Nephron (organoid): ENCODE results near the gene PARP14.
"Not testable (repeated sequence)": the region's sequence is repeated elsewhere in the genome, so short reads cannot be mapped to it uniquely, and the experiment has no call there.

Experiments
- H3K27ac Mint-ChIP-seq, 3 experiments: 2 replicates each; pipeline ENCODE4 v1.8.0; 2020; ENCODE audit warnings: mixed read lengths in 3 of 3, mild to moderate bottlenecking in 2 of 3, moderate library complexity in 1 of 3
- H3K27me3 Mint-ChIP-seq: 2 replicates; pipeline ENCODE4 v1.8.0; 2021; ENCODE audit warnings: low read depth, mild to moderate bottlenecking, moderate library complexity, mixed read lengths
- H3K36me3 Mint-ChIP-seq: 2 replicates; pipeline ENCODE4 v1.8.0; 2020; ENCODE audit warnings: low read depth, mixed read lengths
- H3K4me1 Mint-ChIP-seq: 2 replicates; pipeline ENCODE4 v1.8.0; 2020; ENCODE audit warnings: mixed read lengths
- H3K4me3 Mint-ChIP-seq, 3 experiments: 2 replicates each; pipeline ENCODE4 v1.8.0; 2020; ENCODE audit warnings: mild to moderate bottlenecking in 3 of 3, mixed read lengths in 3 of 3, moderate library complexity in 2 of 3
- H3K9me3 Mint-ChIP-seq: 2 replicates; pipeline ENCODE4 v1.8.0; 2020; ENCODE audit warnings: mixed read lengths
- CTCF ChIP-seq, 3 experiments: fragments of 200-600 bp; sonication (generic); IDR thresholded peaks; one replicate each; pipeline ENCODE4 v1.5.0; 2021; ENCODE audit warnings: antibody characterized with exemption in 3 of 3; ENCODE audit not compliant: unreplicated experiment in 3 of 3

PARP14 gene

GRCh38 chr3:122739172-122739571 lies 58.5 kb downstream of the PARP14 start:
- TF ChIP-seq CTCF (IDR thresholded peaks at IDR 0.05; ENCODE audit: unreplicated experiment in 3 of 3) = no peak
- Mint-ChIP-seq H3K27ac (no peak overlapping the region), H3K36me3 (peaks cover 54% of the 10 kb centered on the region), H3K4me3 (no peak overlapping the region), H3K4me1 (no peaks in the 10 kb centered on the region), H3K9me3 (peaks cover 24% of the 10 kb centered on the region), H3K27me3 (no peaks in the 10 kb centered on the region)

DNA sequence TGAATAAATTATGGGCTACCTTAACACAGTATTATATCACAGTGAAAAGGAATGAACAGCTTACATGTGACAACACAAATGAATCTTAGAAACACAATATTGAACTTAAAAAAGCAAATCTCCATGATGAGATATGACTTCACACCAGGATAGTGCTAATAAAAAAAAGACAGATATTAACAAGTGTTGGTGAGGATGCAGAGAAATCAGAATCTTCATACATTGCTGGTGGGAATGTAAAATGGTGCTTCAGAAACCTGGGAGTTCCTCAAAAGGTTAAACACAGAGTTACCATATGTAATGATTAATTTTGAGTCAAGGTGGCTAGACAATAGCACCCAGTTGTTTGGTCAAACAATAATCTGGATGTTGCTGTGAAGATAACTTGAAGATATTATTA lies 61.6 kb downstream of the PARP14 start:
- peaks cover 68% of the 10 kb centered on the region for H3K36me3 Mint-ChIP-seq
- no peak overlapping the region for H3K27ac Mint-ChIP-seq
- peaks cover 30% of the 10 kb centered on the region for H3K9me3 Mint-ChIP-seq
- no peak overlapping the region for H3K4me3 Mint-ChIP-seq
- no peaks in the 10 kb centered on the region for H3K27me3 Mint-ChIP-seq
- no peaks in the 10 kb centered on the region for H3K4me1 Mint-ChIP-seq
- no peak for TF ChIP-seq CTCF (IDR thresholded peaks at IDR 0.05; ENCODE audit: unreplicated experiment in 3 of 3)

DNA sequence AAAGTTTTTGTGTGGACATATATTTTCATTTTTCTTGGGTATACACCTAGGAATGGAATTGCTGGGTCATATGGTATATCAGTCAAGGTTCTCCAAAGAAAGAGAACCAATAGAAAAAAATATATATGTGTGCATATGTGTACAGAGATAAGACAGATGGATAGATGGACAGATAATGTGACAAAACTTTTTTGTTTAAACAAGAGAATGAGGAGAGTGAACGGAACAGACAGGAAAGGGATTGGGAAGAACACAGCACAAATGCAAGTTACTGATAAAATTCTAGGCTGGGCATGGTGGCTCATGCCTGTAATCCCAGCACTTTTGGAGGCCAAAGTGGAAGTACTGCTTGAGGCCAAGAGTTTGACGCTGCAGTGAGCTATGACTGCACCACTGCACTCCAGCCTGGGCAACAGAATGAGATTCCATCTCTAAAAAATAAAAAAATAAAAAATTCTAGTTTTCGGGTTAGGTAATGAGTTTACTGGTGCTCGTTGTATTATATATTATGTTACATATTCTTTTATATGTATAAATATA lies 63.0 kb downstream of the PARP14 start:
- TF ChIP-seq CTCF (IDR thresholded peaks at IDR 0.05; ENCODE audit: unreplicated experiment in 3 of 3) = no peak
- Mint-ChIP-seq H3K27ac (no peak overlapping the region), H3K4me3 (no peak overlapping the region), H3K4me1 (no peaks in the 10 kb centered on the region), H3K27me3 (no peaks in the 10 kb centered on the region), H3K9me3 (peaks cover 34% of the 10 kb centered on the region), H3K36me3 (peaks cover 76% of the 10 kb centered on the region)

GRCh38 chr3:122745369-122746021 lies 64.9 kb downstream of the PARP14 start:
- H3K27ac Mint-ChIP-seq = no peak overlapping the region
- TF ChIP-seq CTCF (IDR thresholded peaks at IDR 0.05; ENCODE audit: unreplicated experiment in 3 of 3) = no peak
- no peaks in the 10 kb centered on the region for H3K27me3 Mint-ChIP-seq
- peaks cover 61% of the 10 kb centered on the region for H3K36me3 Mint-ChIP-seq
- peaks cover 30% of the 10 kb centered on the region for H3K9me3 Mint-ChIP-seq
- no peak overlapping the region for H3K4me3 Mint-ChIP-seq
- H3K4me1 Mint-ChIP-seq = no peaks in the 10 kb centered on the region

DNA sequence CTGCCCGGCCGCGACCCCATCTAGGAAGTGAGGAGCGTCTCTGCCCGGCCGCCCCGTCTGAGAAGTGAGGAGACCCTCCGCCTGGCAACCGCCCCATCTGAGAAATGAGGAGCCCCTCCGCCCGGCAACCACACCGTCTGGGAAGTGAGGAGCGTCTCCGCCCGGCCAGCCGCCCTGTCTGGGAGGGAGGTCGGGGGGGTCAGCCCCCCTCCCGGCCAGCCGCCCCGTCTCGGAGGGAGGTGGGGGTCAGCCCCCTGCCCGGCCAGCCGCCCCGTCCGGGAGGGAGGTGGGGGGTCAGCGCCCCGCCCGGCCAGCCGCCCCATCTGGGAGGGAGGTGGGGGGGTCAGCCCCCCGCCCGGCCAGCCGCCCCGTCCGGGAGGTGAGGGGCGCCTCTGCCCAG lies 66.7 kb downstream of the PARP14 start:
- H3K27ac Mint-ChIP-seq, H3K4me3 Mint-ChIP-seq, H3K27me3 Mint-ChIP-seq, H3K4me1 Mint-ChIP-seq: not testable (repeated sequence)
- H3K9me3 Mint-ChIP-seq = peaks cover 25% of the 10 kb centered on the region
- H3K36me3 Mint-ChIP-seq = peaks cover 52% of the 10 kb centered on the region

- Mint-ChIP-seq H3K4me3 (no peak overlapping the region), H3K36me3 (peaks cover 47% of the 10 kb centered on the region), H3K27ac (no peak overlapping the region), H3K9me3 (peaks cover 18% of the 10 kb centered on the region), H3K27me3 (no peaks in the 10 kb centered on the region), H3K4me1 (no peaks in the 10 kb centered on the region)
- TF ChIP-seq CTCF (IDR thresholded peaks at IDR 0.05; ENCODE audit: unreplicated experiment in 3 of 3) = no peak
These were observed 67.7 kb downstream of the PARP14 start for GRCh38 chr3:122748347-122748746.
